Measurements from ENCODE around the gene SULT1C2. TPM values are rescaled to one million over a fixed set of nuclear protein-coding genes. Genes with fewer than 3 reads are reported as not detected.

The SULT1C2 gene
- total RNA-seq, 1 experiment from 2014 or later = not detected

DNA sequence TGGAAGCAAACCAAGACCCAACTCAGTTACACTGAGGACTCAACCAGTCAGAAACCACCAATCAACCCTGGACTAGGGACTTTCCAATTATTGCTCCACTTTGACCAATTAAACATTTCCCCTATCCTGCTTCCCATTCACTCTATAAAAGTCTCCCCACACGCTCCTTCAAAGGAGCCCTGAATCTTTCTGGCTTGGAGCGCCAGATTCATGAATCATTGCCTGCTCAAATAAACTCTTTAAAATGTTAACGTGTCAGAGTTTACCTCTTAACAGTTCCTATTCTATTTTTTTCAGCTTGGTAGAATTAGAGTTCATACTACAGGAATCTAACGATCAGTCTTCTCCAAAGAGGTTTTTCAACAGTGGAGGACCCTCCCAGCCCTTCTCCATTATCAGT is 20.7 kb upstream of the SULT1C2 start:
- Histone ChIP-seq H3K27ac (ENCODE audit: low read depth, low read length, poor library complexity, severe bottlenecking) (no peak overlapping the region), H3K4me3 (ENCODE audit: low read depth, low read length, poor library complexity, severe bottlenecking) (no peak overlapping the region), H3K27me3 (replicated peaks; ENCODE audit: insufficient read depth, low read depth, low read length, poor library complexity) (peaks cover 14% of the 10 kb centered on the region), H3K36me3 (ENCODE audit: insufficient read depth, low read length, poor library complexity, severe bottlenecking) (no peaks in the 10 kb centered on the region), H3K4me1 (ENCODE audit: insufficient read depth, low read length, poor library complexity, severe bottlenecking) (no peaks in the 10 kb centered on the region), H3K9me3 (ENCODE audit: low read depth, low read length, poor library complexity, severe bottlenecking) (no peaks in the 10 kb centered on the region)
- BruUV-seq (replicated peaks) = no TSS peak
- intact Hi-C loops (cut with micrococcal nuclease; ENCODE audit: unreplicated experiment) = no loop called here
- CTCF ChIA-PET = no interaction called here
- TF ChIP-seq EZH2 (IDR thresholded peaks at IDR 0.05; ENCODE audit: borderline replicate concordance, low read depth, low read length, poor library complexity, severe bottlenecking) = no peak
- TF ChIP-seq, protein P1, sequence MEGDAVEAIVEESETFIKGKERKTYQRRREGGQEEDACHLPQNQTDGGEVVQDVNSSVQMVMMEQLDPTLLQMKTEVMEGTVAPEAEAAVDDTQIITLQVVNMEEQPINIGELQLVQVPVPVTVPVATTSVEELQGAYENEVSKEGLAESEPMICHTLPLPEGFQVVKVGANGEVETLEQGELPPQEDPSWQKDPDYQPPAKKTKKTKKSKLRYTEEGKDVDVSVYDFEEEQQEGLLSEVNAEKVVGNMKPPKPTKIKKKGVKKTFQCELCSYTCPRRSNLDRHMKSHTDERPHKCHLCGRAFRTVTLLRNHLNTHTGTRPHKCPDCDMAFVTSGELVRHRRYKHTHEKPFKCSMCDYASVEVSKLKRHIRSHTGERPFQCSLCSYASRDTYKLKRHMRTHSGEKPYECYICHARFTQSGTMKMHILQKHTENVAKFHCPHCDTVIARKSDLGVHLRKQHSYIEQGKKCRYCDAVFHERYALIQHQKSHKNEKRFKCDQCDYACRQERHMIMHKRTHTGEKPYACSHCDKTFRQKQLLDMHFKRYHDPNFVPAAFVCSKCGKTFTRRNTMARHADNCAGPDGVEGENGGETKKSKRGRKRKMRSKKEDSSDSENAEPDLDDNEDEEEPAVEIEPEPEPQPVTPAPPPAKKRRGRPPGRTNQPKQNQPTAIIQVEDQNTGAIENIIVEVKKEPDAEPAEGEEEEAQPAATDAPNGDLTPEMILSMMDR (conservative IDR thresholded peaks at IDR 0.05; ENCODE audit: low read depth, low read length) = no peak
- no peak for DNase-seq (ENCODE audit: low spot score)
- POLR2A ChIA-PET (ENCODE audit: low non-redundant PET) = no interaction called here

DNA sequence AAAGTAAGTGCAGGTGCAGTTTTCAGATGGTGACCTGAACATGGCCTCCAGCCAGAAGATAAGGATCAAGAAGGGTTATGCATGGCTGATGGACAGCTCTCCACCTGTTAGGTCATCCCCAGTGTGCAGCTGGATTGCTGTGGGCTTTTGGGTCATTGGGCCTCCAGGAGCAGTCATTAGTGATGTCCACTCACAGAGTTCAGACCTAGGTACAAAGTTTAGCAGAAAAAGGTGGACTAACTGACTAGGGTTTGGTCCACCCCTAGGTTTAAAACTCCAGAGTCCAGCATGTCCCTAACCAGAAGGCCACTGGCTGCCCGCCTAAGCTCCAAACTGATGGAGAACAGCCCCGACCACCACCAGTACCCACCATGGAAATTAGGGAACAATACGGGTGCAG is 18.3 kb upstream of the SULT1C2 start:
- H3K4me3 ChIP-seq (ENCODE audit: low read depth, low read length, poor library complexity, severe bottlenecking) = no peak overlapping the region
- ChIA-PET POLR2A (ENCODE audit: low non-redundant PET) (no interaction called here), CTCF (no interaction called here)
- TF ChIP-seq EZH2 (IDR thresholded peaks at IDR 0.05; ENCODE audit: borderline replicate concordance, low read depth, low read length, poor library complexity, severe bottlenecking) = no peak
- TF ChIP-seq, protein P1 (conservative IDR thresholded peaks at IDR 0.05; ENCODE audit: low read depth, low read length) = no peak
- H3K9me3 ChIP-seq (ENCODE audit: low read depth, low read length, poor library complexity, severe bottlenecking) = no peaks in the 10 kb centered on the region
- peaks cover 3% of the 10 kb centered on the region for H3K27me3 ChIP-seq (replicated peaks; ENCODE audit: insufficient read depth, low read depth, low read length, poor library complexity)
- BruUV-seq (replicated peaks) = no TSS peak
- intact Hi-C loops (cut with micrococcal nuclease; ENCODE audit: unreplicated experiment) = no loop called here
- no peak for DNase-seq (ENCODE audit: low spot score)
- H3K27ac ChIP-seq (ENCODE audit: low read depth, low read length, poor library complexity, severe bottlenecking) = no peak overlapping the region
- no peaks in the 10 kb centered on the region for H3K4me1 ChIP-seq (ENCODE audit: insufficient read depth, low read length, poor library complexity, severe bottlenecking)
- H3K36me3 ChIP-seq (ENCODE audit: insufficient read depth, low read length, poor library complexity, severe bottlenecking) = no peaks in the 10 kb centered on the region

DNA sequence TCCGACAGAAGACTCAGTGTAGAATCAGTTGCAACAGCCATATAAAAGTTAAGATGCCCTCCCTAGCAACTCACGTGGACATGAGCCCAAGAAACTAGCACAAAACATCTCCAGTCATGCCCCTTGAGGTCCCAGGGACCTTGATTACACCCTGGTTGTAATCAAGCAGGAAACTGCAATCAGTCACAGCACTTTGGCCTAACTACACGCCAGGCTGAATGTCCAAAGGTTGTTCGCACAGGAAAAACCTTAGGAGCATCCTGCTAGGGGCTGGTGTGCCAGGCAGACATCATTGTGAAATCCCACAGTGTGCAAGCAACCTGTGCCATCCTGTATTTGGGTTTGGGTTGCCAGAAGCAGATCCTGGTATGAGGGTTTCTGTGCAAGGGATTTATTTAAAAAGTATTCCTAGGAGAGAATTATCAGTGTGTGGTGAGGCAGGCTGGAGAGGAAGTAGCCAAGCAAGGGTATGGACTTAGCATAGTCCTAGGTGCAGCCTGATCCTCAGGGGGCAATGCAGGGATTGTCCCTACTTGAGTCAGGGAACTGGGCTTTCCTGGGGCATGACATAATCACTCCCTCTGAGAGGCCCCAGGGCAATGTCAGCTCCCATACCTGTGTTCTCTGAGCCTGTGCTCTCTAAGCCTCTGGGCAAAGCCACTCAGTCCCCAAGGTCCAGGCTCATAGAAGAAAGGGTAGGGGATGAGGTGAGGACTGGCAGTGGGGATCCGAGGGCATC is 17.8 kb upstream of the SULT1C2 start:
- POLR2A ChIA-PET (ENCODE audit: low non-redundant PET) = no interaction called here
- intact Hi-C loops (cut with micrococcal nuclease; ENCODE audit: unreplicated experiment) = no loop called here
- CTCF ChIA-PET = no interaction called here

More for the DNA sequence above, 17.8 kb upstream of the SULT1C2 start:
- TF ChIP-seq EZH2 (IDR thresholded peaks at IDR 0.05; ENCODE audit: borderline replicate concordance, low read depth, low read length, poor library complexity, severe bottlenecking) = no peak
- TF ChIP-seq, protein P1 (conservative IDR thresholded peaks at IDR 0.05; ENCODE audit: low read depth, low read length) = no peak
- H3K27me3 ChIP-seq (replicated peaks; ENCODE audit: insufficient read depth, low read depth, low read length, poor library complexity) = no peaks in the 10 kb centered on the region
- H3K9me3 ChIP-seq (ENCODE audit: low read depth, low read length, poor library complexity, severe bottlenecking) = no peaks in the 10 kb centered on the region
- no peaks in the 10 kb centered on the region for H3K4me1 ChIP-seq (ENCODE audit: insufficient read depth, low read length, poor library complexity, severe bottlenecking)
- no peak for DNase-seq (ENCODE audit: low spot score)
- H3K36me3 ChIP-seq (ENCODE audit: insufficient read depth, low read length, poor library complexity, severe bottlenecking) = no peaks in the 10 kb centered on the region
- no TSS peak for BruUV-seq (replicated peaks)
- no peak overlapping the region for H3K27ac ChIP-seq (ENCODE audit: low read depth, low read length, poor library complexity, severe bottlenecking)
- H3K4me3 ChIP-seq (ENCODE audit: low read depth, low read length, poor library complexity, severe bottlenecking) = no peak overlapping the region
